Erythroblast (primary cell): ENCODE measurements around the gene FZD2.

Experiments used
- GATA1 ChIP-seq: IDR thresholded peaks from 2 replicates; pipeline ENCODE4 v1.6.1; 2011; ENCODE audit warnings: low read depth, mild to moderate bottlenecking, control low read depth, low read length, moderate library complexity
- POLR2A ChIP-seq: IDR thresholded peaks from 2 replicates; pipeline ENCODE4 v1.6.1; 2011; ENCODE audit warnings: mild to moderate bottlenecking, low read length

DNA sequence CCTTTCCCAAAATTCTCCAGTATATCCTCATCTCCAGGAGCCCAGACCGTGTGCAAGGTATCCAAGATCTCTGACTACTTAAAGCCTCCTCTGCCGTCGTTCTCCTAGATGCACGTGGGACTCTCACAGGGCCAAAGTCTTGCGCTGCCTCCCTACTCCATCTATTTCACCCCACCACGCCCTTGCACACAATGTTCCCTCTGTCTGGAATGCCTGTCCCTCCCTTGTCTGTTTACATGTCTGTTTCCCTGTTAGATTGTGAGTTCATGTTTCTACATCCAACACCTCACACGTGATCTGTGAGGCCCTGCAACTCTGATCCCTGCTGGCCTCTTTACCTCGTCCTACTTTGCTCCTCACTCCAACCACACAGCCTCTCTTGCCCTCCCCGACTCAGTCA lies 4.9 kb upstream of the FZD2 start:
- no peak for TF ChIP-seq POLR2A
- no peak for TF ChIP-seq GATA1
